ENCODE data around the gene IL15RA.

DNA sequence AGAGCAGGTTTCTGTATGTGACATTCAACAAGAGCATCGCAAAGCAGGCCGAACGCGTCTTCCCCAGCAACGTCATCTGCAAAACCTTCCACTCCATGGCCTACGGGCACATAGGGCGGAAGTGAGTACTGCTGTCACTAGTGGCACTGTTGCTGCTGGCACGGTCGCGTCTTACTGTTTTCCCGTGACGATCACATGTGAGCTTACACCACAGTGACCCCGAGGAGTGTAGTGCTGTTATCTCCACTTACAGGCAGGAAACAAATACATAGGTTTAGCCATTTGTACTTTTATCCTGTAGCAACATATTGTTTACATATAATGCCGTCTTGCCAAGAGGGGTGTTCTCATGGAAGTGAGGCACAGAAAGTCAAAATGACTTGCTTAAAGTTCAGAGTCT lies 61.9 kb downstream of the IL15RA start:
- TF ChIP-seq, protein P1, sequence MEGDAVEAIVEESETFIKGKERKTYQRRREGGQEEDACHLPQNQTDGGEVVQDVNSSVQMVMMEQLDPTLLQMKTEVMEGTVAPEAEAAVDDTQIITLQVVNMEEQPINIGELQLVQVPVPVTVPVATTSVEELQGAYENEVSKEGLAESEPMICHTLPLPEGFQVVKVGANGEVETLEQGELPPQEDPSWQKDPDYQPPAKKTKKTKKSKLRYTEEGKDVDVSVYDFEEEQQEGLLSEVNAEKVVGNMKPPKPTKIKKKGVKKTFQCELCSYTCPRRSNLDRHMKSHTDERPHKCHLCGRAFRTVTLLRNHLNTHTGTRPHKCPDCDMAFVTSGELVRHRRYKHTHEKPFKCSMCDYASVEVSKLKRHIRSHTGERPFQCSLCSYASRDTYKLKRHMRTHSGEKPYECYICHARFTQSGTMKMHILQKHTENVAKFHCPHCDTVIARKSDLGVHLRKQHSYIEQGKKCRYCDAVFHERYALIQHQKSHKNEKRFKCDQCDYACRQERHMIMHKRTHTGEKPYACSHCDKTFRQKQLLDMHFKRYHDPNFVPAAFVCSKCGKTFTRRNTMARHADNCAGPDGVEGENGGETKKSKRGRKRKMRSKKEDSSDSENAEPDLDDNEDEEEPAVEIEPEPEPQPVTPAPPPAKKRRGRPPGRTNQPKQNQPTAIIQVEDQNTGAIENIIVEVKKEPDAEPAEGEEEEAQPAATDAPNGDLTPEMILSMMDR (conservative IDR thresholded peaks at IDR 0.05 in 1 of 2, IDR thresholded peaks at IDR 0.05 in 1 of 2; ENCODE audit: extremely low read depth in 1 of 2, insufficient read depth in 1 of 2, low read depth in 1 of 2, low read length in 2 of 2) = no peak
- TF ChIP-seq EZH2 (IDR thresholded peaks at IDR 0.05; ENCODE audit: borderline replicate concordance, low read length) = no peak

Measured in mammary epithelial cell (primary cell).